ENCODE results near the gene ALDH4A1.
"Not testable (repeated sequence)": the region's sequence is repeated elsewhere in the genome, so short reads cannot be mapped to it uniquely, and the experiment has no call there.

The ALDH4A1 gene

GRCh38 chr1:18898567-18898966, 3.8 kb downstream of the ALDH4A1 start:
- DNase-seq = no peak

- DNase-seq = no peak
Measured at GRCh38 chr1:18895317-18895716, 7.0 kb downstream of the ALDH4A1 start.

GRCh38 chr1:18893120-18893519, 9.2 kb downstream of the ALDH4A1 start:
- DNase-seq = no peak

GRCh38 chr1:18891858-18892257, 10.5 kb downstream of the ALDH4A1 start:
- DNase-seq = not testable (repeated sequence)

GRCh38 chr1:18891426-18891780, 11.0 kb downstream of the ALDH4A1 start:
- DNase-seq = no peak

- DNase-seq = no peak
Measured at GRCh38 chr1:18890706-18891425, 11.5 kb downstream of the ALDH4A1 start.

- no peak for DNase-seq
Measured at GRCh38 chr1:18886003-18886335, 16.4 kb downstream of the ALDH4A1 start.

- DNase-seq = no peak
Measured at GRCh38 chr1:18885311-18886002, 16.9 kb downstream of the ALDH4A1 start.

GRCh38 chr1:18884727-18885126, 17.6 kb downstream of the ALDH4A1 start:
- no peak for DNase-seq

- DNase-seq = no peak
Measured at GRCh38 chr1:18884419-18884717, 18.0 kb downstream of the ALDH4A1 start.

GRCh38 chr1:18883636-18884418, 18.5 kb downstream of the ALDH4A1 start:
- DNase-seq = peak; percentile 32

GRCh38 chr1:18883079-18883478, 19.3 kb downstream of the ALDH4A1 start:
- DNase-seq = no peak

GRCh38 chr1:18882486-18882885, 19.9 kb downstream of the ALDH4A1 start:
- no peak for DNase-seq

GRCh38 chr1:18881642-18882431, 20.5 kb downstream of the ALDH4A1 start:
- no peak for DNase-seq

- no peak for DNase-seq
Measured at GRCh38 chr1:18881164-18881563, 21.2 kb downstream of the ALDH4A1 start.

GRCh38 chr1:18880585-18880984, 21.8 kb downstream of the ALDH4A1 start:
- DNase-seq = no peak

GRCh38 chr1:18879791-18880309, 22.5 kb downstream of the ALDH4A1 start:
- DNase-seq = no peak

GRCh38 chr1:18879215-18879790, 23.1 kb downstream of the ALDH4A1 start:
- no peak for DNase-seq

- no peak for DNase-seq
Measured at GRCh38 chr1:18878538-18879214, 23.7 kb downstream of the ALDH4A1 start.

GRCh38 chr1:18877282-18877681, 25.1 kb downstream of the ALDH4A1 start:
- no peak for DNase-seq

GRCh38 chr1:18876210-18876609, 26.1 kb downstream of the ALDH4A1 start:
- DNase-seq = no peak

GRCh38 chr1:18875796-18876128, 26.6 kb downstream of the ALDH4A1 start:
- DNase-seq = no peak

Data from NCI-H69 (cell line).